GM18858 (cell line): Measurements from ENCODE around the gene BTLA.
"Not testable (repeated sequence)": the region's sequence is repeated elsewhere in the genome, so short reads cannot be mapped to it uniquely, and the experiment has no call there.

Experiments used
- ATAC-seq: cut with Tn5 transposase; IDR thresholded peaks from one replicate; pipeline ENCODE4 v1.9.1; 2021; ENCODE audit not compliant: unreplicated experiment

The BTLA gene

GRCh38 chr3:112456147-112456546 is 43.1 kb downstream of the BTLA start:
- no peak for ATAC-seq

- ATAC-seq: no peak
Observed at GRCh38 chr3:112448939-112449338, 50.3 kb downstream of the BTLA start.

GRCh38 chr3:112446343-112446742 is 52.9 kb downstream of the BTLA start:
- no peak for ATAC-seq

DNA sequence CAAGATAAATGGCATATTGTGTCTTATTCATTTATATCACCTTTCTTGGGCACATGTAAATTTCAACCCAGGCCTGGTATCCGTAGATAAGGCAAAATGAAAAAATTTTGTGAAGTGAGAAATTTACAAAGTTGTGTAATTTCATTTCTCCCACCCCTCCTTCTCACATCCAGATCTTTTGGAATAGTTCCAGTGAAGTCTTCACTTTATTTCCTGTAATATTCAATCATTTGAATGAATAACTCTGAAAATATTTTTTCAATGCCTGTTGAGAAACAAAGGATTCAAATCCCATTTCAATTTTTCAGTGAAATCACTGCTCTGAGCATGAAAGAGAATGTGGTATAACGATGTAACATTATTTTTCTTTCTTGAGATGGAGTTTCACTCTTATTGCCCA is 53.4 kb downstream of the BTLA start:
- ATAC-seq: no peak

GRCh38 chr3:112437146-112438022 is 61.9 kb downstream of the BTLA start:
- ATAC-seq: no peak

- ATAC-seq: no peak
Observed at GRCh38 chr3:112429960-112430359, 69.3 kb downstream of the BTLA start.

GRCh38 chr3:112427123-112427522 is 72.1 kb downstream of the BTLA start:
- ATAC-seq: no peak

DNA sequence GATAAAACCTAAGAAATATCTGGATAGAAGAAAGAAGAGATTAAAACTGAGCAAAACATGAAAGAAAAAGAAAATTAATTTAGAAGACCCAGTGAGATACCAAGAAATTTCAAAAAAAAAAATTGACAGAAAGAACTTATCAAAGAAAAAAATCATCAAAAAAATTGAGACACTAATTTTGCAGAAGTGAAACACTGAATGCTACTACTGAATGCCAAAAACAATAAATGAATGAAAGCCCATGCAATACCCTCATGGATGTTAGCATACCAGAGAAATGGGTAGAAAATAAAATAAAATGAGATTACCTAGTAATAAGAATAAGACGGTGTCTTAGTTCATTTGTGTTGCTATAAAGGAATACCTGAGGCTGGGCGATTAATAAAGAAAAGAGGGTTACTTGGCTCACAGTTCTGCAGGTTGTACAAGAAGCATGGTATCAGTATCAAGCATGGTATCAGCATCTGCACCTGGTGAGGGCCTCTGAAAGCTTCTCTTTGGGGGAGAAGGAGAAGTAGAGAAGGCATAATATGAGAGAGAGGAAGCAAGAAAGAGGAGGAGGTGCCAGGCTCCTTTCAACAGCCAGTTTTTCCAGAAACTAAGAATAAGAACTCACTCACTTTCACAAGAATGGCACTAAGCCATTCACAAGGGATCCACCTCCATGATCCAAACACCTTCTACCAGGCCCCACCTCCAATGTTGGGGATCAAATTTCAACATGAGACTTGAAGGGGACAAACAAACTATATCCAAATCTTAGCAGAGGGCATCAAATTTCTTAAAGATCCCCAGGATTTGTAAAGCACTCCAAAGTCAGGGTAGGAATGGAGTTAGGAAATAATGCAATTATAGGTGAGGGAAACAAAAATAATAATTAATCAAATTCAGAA is 73.2 kb downstream of the BTLA start:
- ATAC-seq: peak; percentile 83

GRCh38 chr3:112425382-112425781 is 73.9 kb downstream of the BTLA start:
- ATAC-seq: no peak

GRCh38 chr3:112424394-112424793 is 74.9 kb downstream of the BTLA start:
- no peak for ATAC-seq

DNA sequence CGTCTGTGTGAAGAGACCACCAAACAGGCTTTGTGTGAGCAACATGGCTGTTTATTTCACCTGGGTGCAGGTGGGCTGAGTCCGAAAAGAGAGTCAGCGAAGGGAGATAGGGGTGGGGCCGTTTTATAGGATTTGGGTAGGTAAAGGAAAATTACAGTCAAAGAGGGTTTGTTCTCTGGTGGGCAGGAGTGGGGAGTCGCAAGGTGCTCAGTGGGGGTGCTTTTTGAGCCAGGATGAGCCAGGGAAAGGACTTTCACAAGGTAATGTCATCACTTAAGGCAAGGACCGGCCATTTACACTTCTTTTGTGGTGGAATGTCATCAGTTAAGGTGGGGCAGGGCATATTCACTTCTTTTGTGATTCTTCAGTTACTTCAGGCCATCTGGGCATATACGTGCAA is 76.4 kb downstream of the BTLA start:
- not testable (repeated sequence) for ATAC-seq

- ATAC-seq: not testable (repeated sequence)
Observed at GRCh38 chr3:112418526-112418925, 80.7 kb downstream of the BTLA start.

GRCh38 chr3:112417696-112418318 is 81.5 kb downstream of the BTLA start:
- ATAC-seq: no peak

DNA sequence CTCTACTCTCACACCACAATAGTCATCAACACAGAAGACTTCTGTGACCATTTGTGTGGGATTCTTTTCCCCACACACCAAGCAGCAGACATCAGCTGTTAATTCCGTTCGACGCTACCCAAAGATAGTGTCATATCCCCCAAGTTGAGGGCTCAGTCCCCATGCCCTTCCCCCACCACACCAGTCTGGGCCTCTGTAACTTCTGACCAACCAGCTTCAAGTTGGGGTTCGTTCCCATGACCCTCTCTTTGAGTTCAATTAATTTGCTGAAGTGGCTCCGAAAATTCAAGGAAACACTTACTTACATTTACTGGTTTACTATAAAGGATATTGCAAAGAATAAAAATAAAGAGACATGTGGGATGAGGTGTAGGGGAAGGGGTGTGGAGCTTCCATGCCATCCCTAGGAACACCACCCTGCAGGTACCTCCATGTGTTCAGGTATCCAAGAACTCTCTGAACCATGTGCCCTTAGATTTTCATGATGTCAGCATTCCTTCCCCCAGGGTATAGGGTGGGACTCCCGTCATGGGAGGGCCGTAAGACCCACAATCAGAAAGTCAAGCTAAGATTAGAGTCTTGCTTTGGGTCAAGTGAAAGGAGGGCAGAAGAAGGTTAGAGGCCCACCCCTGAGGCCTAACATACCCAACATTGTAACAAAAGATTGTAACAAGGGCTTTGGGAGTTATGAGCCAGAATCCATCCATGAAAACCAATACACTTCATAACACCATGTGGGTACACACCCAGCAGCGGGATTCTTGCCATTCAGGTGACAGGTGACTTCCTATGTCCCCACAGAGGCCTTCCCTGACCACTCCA is 82.7 kb downstream of the BTLA start:
- no peak for ATAC-seq

GRCh38 chr3:112415390-112415789 is 83.9 kb downstream of the BTLA start:
- ATAC-seq: no peak
